Thyroid gland (tissue), 4 donors: ENCODE results near the gene AMN. TPM values are rescaled to one million over a fixed set of nuclear protein-coding genes. Genes with fewer than 3 reads are reported as not detected.

ENCODE experiments used
- DNase-seq, 2 donors: peaks; one replicate each; pipeline ENCODE4 v3.0.0-alpha.2; 2019
- H3K27ac ChIP-seq, 3 donors: fragments of 200-600 bp; sonication (generic); 1 replicate in 2 of 3; 2 replicates in 1 of 3; pipeline ENCODE4 v1.5.1; 2016 to 2019; ENCODE audit warnings: mild to moderate bottlenecking in 1 of 3, moderate library complexity in 1 of 3
- H3K27me3 ChIP-seq: fragments of 200-600 bp; sonication (generic); one replicate; pipeline ENCODE4 v1.5.1; 2019
- H3K36me3 ChIP-seq, 2 donors: fragments of 200-600 bp; sonication (generic); one replicate each; pipeline ENCODE4 v1.5.1; 2016 to 2019
- H3K4me1 ChIP-seq, 2 donors: fragments of 200-600 bp; sonication (generic); one replicate each; pipeline ENCODE4 v1.5.1; 2017 to 2019
- H3K4me3 ChIP-seq, 3 donors: fragments of 200-600 bp; sonication (generic); replicated peaks in 1 of 3; 1 replicate in 2 of 3; 2 replicates in 1 of 3; pipeline ENCODE4 v1.5.1; 2016; ENCODE audit warnings: mild to moderate bottlenecking in 1 of 3
- H3K9me3 ChIP-seq: fragments of 200-600 bp; sonication (generic); one replicate; pipeline ENCODE4 v1.5.1; 2017
- POLR2A ChIP-seq, 2 donors: fragments of 450-650 bp; IDR thresholded peaks; one replicate each; pipeline ENCODE4 v1.6.1; 2017; ENCODE audit warnings: antibody characterized with exemption in 2 of 2, mild to moderate bottlenecking in 2 of 2, moderate library complexity in 1 of 2
- WGBS, 2 donors: methylation state at CpG; one replicate each; pipeline ENCODE4 v1.1.5; 2017; 5-methylcytosine and 5-hydroxymethylcytosine counted together
- intact Hi-C: fragments of 100-400 bp; cut with DNase I; formaldehyde crosslinking; loops from one replicate; pipeline ENCODE4 v1.15.1; 2023
- total RNA-seq, 4 donors: library from RNA; depleted of rRNA; stranded (reverse); fragments of >200 nt; gene quantifications; one replicate each; pipeline ENCODE4 v1.2.3, GENCODE V29; 2016
- TF ChIP-seq, protein P1 (sequence below), 6 experiments: fragments of 200-600 bp in 3 of 6; fragments of 450-650 bp in 3 of 6; sonication (generic) in 3 of 6; IDR thresholded peaks; one replicate each; pipeline ENCODE4 v1.5.1; 2016 to 2019; ENCODE audit warnings: antibody characterized with exemption in 6 of 6, mild to moderate bottlenecking in 2 of 6, inconsistent platforms in 1 of 6, moderate library complexity in 1 of 6

AMN gene
- total RNA-seq, 4 donors from 2014 or later, result 1.3 to 18.8 (median 3.3) TPM

DNA sequence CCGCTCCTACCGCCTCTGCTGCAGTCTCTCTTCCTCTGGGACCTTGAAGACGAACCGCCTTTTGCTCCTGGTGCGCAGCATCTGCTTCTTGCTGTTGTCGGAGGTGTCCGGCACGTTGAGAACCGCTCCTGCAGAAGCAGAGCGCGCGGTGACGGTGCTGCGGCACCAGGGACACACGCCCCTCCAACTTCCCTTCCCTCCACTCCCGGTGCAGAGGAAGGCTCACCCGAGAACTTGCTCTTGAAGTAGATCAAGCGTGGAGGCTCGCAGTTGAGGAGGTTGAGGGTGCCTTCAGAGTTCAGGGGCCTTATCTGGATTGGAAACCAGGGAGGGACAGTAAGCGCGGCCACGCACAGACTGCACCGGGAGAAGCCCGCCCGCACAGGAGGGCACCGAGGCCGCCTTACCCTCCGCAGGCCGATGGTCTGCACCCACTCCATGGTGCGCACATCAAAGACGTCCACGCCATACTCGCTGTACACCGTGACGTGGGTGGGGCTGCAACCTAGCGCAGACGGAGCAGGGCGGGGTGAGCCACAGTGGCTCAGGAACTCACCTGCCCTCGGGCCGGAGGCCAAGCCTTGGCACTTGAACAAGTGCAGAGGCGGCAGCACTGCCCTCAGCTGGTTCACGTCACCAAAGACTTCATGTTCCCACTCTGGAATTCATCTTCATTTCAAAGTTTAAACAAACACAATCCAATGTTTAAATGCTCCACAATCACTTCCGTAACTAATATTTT lies 17.5 kb downstream of the AMN start:
- H3K36me3 ChIP-seq, result peaks cover 20 to 40% of the 10 kb centered on the region in 2 donors
- peaks cover 20 to 33% of the 10 kb centered on the region in 2 donors for H3K4me1 ChIP-seq
- no peak overlapping the region for H3K4me3 ChIP-seq
- no peaks in the 10 kb centered on the region for H3K27me3 ChIP-seq
- 77 to 88% methylated on average over 33 to 43 of the region's 43 CpGs for WGBS, 2 donors
- peak; percentile 89 to 95 for DNase-seq
- H3K27ac ChIP-seq, result peak overlapping the region in 2 of 3 donors; percentile 71 to 90
- TF ChIP-seq, protein P1, sequence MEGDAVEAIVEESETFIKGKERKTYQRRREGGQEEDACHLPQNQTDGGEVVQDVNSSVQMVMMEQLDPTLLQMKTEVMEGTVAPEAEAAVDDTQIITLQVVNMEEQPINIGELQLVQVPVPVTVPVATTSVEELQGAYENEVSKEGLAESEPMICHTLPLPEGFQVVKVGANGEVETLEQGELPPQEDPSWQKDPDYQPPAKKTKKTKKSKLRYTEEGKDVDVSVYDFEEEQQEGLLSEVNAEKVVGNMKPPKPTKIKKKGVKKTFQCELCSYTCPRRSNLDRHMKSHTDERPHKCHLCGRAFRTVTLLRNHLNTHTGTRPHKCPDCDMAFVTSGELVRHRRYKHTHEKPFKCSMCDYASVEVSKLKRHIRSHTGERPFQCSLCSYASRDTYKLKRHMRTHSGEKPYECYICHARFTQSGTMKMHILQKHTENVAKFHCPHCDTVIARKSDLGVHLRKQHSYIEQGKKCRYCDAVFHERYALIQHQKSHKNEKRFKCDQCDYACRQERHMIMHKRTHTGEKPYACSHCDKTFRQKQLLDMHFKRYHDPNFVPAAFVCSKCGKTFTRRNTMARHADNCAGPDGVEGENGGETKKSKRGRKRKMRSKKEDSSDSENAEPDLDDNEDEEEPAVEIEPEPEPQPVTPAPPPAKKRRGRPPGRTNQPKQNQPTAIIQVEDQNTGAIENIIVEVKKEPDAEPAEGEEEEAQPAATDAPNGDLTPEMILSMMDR (IDR thresholded peaks at IDR 0.05), result no peak
- TF ChIP-seq POLR2A (IDR thresholded peaks at IDR 0.05), result peak in 1 of 2 donors; percentile 7
- intact Hi-C loops, result no loop called here
- no peaks in the 10 kb centered on the region for H3K9me3 ChIP-seq

DNA sequence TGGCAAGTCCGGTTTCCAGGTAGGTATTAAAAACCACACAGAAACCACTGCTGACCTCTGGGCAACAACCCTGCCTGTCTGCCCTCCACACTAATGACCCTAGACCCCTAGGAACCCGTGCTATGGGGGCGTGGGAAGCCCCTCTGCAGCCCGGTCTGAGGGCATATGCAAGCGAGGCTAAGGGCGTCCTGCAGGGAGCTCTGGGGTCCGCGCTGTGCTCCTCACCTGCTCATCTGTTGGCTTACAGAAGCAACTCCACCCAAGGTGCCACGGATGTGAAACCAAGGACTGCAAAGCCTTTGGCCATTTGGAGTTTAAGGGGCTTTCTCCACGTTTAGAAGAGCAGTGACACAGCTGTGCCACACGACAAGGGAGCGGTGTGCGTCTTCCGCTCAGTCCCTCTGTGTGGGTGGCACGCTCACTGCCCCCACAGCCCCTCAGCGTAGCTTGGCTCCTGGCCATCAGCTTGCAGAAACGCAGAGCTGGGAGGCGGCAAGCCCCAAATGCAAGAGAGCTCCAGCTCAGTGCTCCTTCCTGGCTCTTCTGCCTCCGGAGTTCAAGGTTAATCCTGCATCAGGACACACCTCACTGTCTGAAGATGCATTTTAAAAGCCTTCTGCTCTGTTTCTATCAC lies 18.4 kb downstream of the AMN start:
- no peak for TF ChIP-seq POLR2A (IDR thresholded peaks at IDR 0.05)
- TF ChIP-seq, protein P1 (IDR thresholded peaks at IDR 0.05), result no peak
- H3K9me3 ChIP-seq, result no peaks in the 10 kb centered on the region
- H3K4me3 ChIP-seq, result no peak overlapping the region
- peak overlapping the region; percentile 62 to 90 (median 71) for H3K27ac ChIP-seq
- peaks cover 29 to 49% of the 10 kb centered on the region in 2 donors for H3K36me3 ChIP-seq
- peaks cover 20 to 33% of the 10 kb centered on the region in 2 donors for H3K4me1 ChIP-seq
- WGBS, 2 donors, result 87 to 91% methylated on average over 15 to 19 of the region's 19 CpGs
- DNase-seq, result no peak
- intact Hi-C loops, result no loop called here
- no peaks in the 10 kb centered on the region for H3K27me3 ChIP-seq

DNA sequence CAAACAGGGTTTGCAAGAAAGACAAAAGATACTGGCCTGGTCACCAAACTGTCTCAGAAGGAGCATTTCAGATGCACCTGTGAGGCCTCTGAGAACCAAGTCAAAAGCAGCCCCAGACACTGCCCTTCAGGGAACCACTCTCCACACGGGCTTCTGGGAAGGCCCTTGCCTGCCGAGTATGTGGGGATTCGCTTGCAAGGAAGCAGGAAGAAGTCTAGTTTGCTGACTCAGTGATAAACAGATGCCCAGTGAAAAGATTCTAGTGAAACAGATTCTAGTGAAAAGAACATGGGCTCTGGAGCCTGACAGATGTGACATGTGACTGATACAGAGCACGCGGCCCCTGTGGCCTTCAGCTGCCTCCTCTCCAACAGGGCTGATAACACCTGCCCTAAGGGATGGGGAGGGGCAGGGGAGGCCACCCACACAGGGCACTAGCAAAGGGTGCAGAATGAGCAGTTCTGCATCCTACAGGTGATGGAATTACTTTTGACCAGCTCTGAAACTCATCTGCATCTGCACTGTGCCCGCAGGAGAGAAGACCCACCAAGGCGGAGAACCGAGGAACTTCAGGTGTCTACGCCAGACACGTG lies 19.1 kb downstream of the AMN start:
- Histone ChIP-seq H3K36me3 (peaks cover 34 to 55% of the 10 kb centered on the region in 2 donors), H3K27me3 (no peaks in the 10 kb centered on the region), H3K27ac (peak overlapping the region; percentile 62 to 90 (median 71)), H3K4me1 (peaks cover 20 to 33% of the 10 kb centered on the region in 2 donors), H3K9me3 (no peaks in the 10 kb centered on the region), H3K4me3 (no peak overlapping the region)
- DNase-seq, result no peak
- TF ChIP-seq POLR2A (IDR thresholded peaks at IDR 0.05), result no peak
- TF ChIP-seq, protein P1 (IDR thresholded peaks at IDR 0.05), result no peak
- WGBS, 2 donors, result 79 to 88% methylated on average over 10 of the region's 10 CpGs
- intact Hi-C loops, result no loop called here

DNA sequence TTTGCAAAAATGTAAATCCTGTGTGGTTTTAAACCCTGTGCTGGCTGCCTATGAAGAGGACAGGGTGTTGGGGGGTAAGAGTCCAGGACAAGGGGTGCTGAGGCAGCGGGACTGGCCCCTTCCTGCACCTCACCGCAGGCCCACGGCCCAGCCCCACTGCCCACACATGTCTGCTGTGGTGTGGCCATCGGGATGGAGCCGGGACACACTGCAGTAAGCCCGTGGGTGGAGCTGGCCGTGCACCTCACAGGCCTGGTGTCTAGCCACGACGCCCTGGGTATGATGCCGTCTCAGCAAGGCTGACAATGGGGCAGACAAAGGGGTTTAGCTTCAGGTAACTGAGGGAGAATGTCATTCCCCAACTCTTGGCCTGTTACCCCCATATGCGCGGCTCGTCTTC lies 19.6 kb downstream of the AMN start:
- no peaks in the 10 kb centered on the region for H3K27me3 ChIP-seq
- DNase-seq, result no peak
- WGBS, 2 donors, result 95 to 96% methylated on average over 12 to 13 of the region's 13 CpGs
- intact Hi-C loops, result no loop called here
- H3K4me3 ChIP-seq, result no peak overlapping the region
- H3K4me1 ChIP-seq, result peaks cover 20 to 33% of the 10 kb centered on the region in 2 donors
- H3K36me3 ChIP-seq, result peaks cover 34 to 58% of the 10 kb centered on the region in 2 donors
- no peak for TF ChIP-seq POLR2A (IDR thresholded peaks at IDR 0.05)
- TF ChIP-seq, protein P1 (IDR thresholded peaks at IDR 0.05), result no peak
- no peaks in the 10 kb centered on the region for H3K9me3 ChIP-seq
- H3K27ac ChIP-seq, result peak overlapping the region in 1 of 3 donors; percentile 90
